Spleen (tissue), 11 donors: ENCODE results near the gene PAXX. TPM values are rescaled to one million over a fixed set of nuclear protein-coding genes. Genes with fewer than 3 reads are reported as not detected.
A peak's percentile ranks its signal among the peaks of the same experiment; 100 is the strongest.

Experiments used
- DNase-seq: peaks from one replicate; pipeline ENCODE4 v3.0.0-alpha.2; 2020
- H3K27ac ChIP-seq, 8 donors: fragments of 200-600 bp; sonication (generic) in 7 of 8; 1 replicate in 4 of 8; 2 replicates in 4 of 8; pipeline versions ENCODE4 v1.5.0 to v1.8.0; 2016 to 2021; ENCODE audit warnings: inconsistent platforms in 4 of 8, mild to moderate bottlenecking in 4 of 8, moderate library complexity in 1 of 8
- H3K27me3 ChIP-seq, 7 donors: fragments of 200-600 bp; sonication (generic) in 6 of 7; replicated peaks in 1 of 7; 1 replicate in 4 of 7; 2 replicates in 3 of 7; pipeline versions ENCODE4 v1.5.0 to v1.8.0; 2016 to 2021; ENCODE audit warnings: inconsistent platforms in 3 of 7, mild to moderate bottlenecking in 1 of 7
- H3K36me3 ChIP-seq, 6 donors: fragments of 200-600 bp; sonication (generic) in 5 of 6; 1 replicate in 4 of 6; 2 replicates in 2 of 6; pipeline versions ENCODE4 v1.5.0 to v1.8.0; 2016 to 2021; ENCODE audit warnings: inconsistent platforms in 2 of 6
- H3K4me1 ChIP-seq, 6 donors: fragments of 200-600 bp; sonication (generic) in 5 of 6; 1 replicate in 3 of 6; 2 replicates in 3 of 6; pipeline versions ENCODE4 v1.5.0 to v1.8.0; 2016 to 2021; ENCODE audit warnings: inconsistent platforms in 3 of 6
- H3K4me3 ChIP-seq, 8 donors: fragments of 200-600 bp; sonication (generic) in 7 of 8; 1 replicate in 4 of 8; 2 replicates in 4 of 8; pipeline versions ENCODE4 v1.5.0 to v1.8.0; 2016 to 2021; ENCODE audit warnings: inconsistent platforms in 4 of 8, mild to moderate bottlenecking in 4 of 8, moderate library complexity in 2 of 8
- H3K9me3 ChIP-seq, 8 donors: fragments of 200-600 bp; sonication (generic) in 7 of 8; 1 replicate in 4 of 8; 2 replicates in 4 of 8; pipeline versions ENCODE4 v1.5.0 to v1.8.0; 2016 to 2021; ENCODE audit warnings: inconsistent platforms in 4 of 8
- CTCF ChIP-seq, 11 experiments: fragments of 200-600 bp in 7 of 11; fragments of 450-650 bp in 4 of 11; sonication (generic) in 4 of 11; IDR thresholded peaks in 8 of 11; conservative IDR thresholded peaks in 3 of 11; 1 replicate in 7 of 11; 2 replicates in 4 of 11; pipeline versions ENCODE4 v1.4.0 to v1.8.0; 2016 to 2021; ENCODE audit warnings: antibody characterized with exemption in 11 of 11, inconsistent platforms in 4 of 11, mild to moderate bottlenecking in 1 of 11
- POLR2A ChIP-seq, 3 donors: fragments of 450-650 bp; IDR thresholded peaks; one replicate each; pipeline ENCODE4 v1.5.1; 2017; ENCODE audit warnings: antibody characterized with exemption in 3 of 3, mild to moderate bottlenecking in 1 of 3
- POLR2AphosphoS5 ChIP-seq, 3 donors: sonication (generic); formaldehyde crosslinking; IDR thresholded peaks; one replicate each; pipeline ENCODE4 v1.5.1; 2017; ENCODE audit warnings: antibody characterized with exemption in 3 of 3
- WGBS, 5 donors: extraction: QIAGEN DNeasy Blood & Tissue Kit in 3 of 5; methylation state at CpG; one replicate each; pipeline versions ENCODE4 v1.1.5 to v1.1.7; 2013 to 2018; 5-methylcytosine and 5-hydroxymethylcytosine counted together
- intact Hi-C: fragments of 100-400 bp; cut with DNase I; formaldehyde crosslinking; loops from one replicate; pipeline ENCODE4 v1.15.0; 2023; ENCODE audit warnings: low total_unique reads
- polyA plus RNA-seq, 3 donors: library from polyadenylated mRNA; stranded (reverse); fragments of 200-250 nt; gene quantifications; one replicate each; pipeline ENCODE4 v1.2.1, GENCODE V29; 2013
- total RNA-seq, 7 donors: library from RNA; depleted of rRNA in 3 of 7; stranded (reverse); fragments of >200 nt in 3 of 7; fragmentation: NEBNext Ultra II Directional in 4 of 7; extraction: Animal tissue kit (Norgen Biotek cat#: 25700) in 4 of 7; gene quantifications; one replicate each; pipeline versions ENCODE4 v1.1.0 to v1.2.1, GENCODE V29; 2016 to 2021
- donor health status: healthy with polysubstance abuse.
- donor health status: DM: no; HTN: no; CAD: no; lungs with moderate emphysema.
- donor health status: DM: no; HTN: no; CAD: no.
- donor health status: Bipolar disorder and iron deficiency.
- donor health status: healthy.
- donor health status: DM: no; HTN: no; CAD: no.
- donor health status: DM: yes; HTN: yes; CAD: no.

PAXX gene
- total and polyA plus RNA-seq, 10 donors = 51.3 to 264 (median 66.2) TPM

GRCh38 chr9:137037035-137037434 is 44.8 kb downstream of the PAXX start:
- Histone ChIP-seq H3K9me3 (no peaks in the 10 kb centered on the region), H3K4me1 (peaks cover 27 to 72% (median 49%) of the 10 kb centered on the region in 6 donors), H3K27me3 (peaks cover 0 to 29% (median 0%) of the 10 kb centered on the region in 7 donors), H3K36me3 (peaks cover 0 to 42% (median 10%) of the 10 kb centered on the region in 6 donors), H3K4me3 (no peak overlapping the region), H3K27ac (no peak overlapping the region)
- TF ChIP-seq CTCF (IDR thresholded peaks at IDR 0.05 in 8 of 11, conservative IDR thresholded peaks at IDR 0.05 in 3 of 11) (no peak), POLR2AphosphoS5 (IDR thresholded peaks at IDR 0.05) (peak in 2 of 3 donors; percentile 50 to 79)
- intact Hi-C loops = loop anchor here (5.0 to 10.0 kb wide), 2 partner anchors 92 to 250 kb away; partner anchors contain the start of genes C8G and FBXW5
- DNase-seq = no peak
- WGBS, 5 donors = 58 to 82% (median 69%) methylated on average over 4 to 13 of the region's 13 CpGs

DNA sequence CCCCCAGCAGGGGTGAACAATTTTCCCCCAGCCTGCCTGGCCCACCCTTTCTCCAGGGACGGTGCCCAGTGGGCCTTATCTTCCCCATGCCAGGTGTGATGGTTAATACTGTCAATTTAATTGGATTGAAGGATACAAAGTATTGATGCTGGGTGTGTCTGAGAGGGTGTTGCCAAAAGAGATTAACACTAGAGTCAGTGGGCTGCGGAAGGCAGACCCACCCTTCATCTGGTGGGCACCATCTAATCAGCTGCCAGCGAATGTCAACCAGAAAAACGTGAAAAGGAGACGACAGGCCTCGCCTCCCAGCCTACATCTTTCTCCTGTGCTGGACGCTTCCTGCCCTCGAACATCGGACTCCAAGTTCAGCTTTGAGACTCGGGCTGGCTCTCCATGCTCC is 45.3 kb downstream of the PAXX start:
- Histone ChIP-seq H3K4me3 (no peak overlapping the region), H3K36me3 (peaks cover 0 to 42% (median 10%) of the 10 kb centered on the region in 6 donors), H3K27me3 (peaks cover 0 to 32% (median 0%) of the 10 kb centered on the region in 7 donors), H3K9me3 (no peaks in the 10 kb centered on the region), H3K27ac (no peak overlapping the region), H3K4me1 (peaks cover 22 to 72% (median 47%) of the 10 kb centered on the region in 6 donors)
- no peak for DNase-seq
- TF ChIP-seq POLR2A (IDR thresholded peaks at IDR 0.05) (no peak), POLR2AphosphoS5 (IDR thresholded peaks at IDR 0.05) (no peak), CTCF (IDR thresholded peaks at IDR 0.05 in 8 of 11, conservative IDR thresholded peaks at IDR 0.05 in 3 of 11) (no peak)
- intact Hi-C loops = loop anchor here (5.0 to 10.0 kb wide), 2 partner anchors 93 to 250 kb away; partner anchors contain the start of genes C8G and FBXW5
- 84 to 93% (median 89%) methylated on average over 10 of the region's 10 CpGs for WGBS, 5 donors

DNA sequence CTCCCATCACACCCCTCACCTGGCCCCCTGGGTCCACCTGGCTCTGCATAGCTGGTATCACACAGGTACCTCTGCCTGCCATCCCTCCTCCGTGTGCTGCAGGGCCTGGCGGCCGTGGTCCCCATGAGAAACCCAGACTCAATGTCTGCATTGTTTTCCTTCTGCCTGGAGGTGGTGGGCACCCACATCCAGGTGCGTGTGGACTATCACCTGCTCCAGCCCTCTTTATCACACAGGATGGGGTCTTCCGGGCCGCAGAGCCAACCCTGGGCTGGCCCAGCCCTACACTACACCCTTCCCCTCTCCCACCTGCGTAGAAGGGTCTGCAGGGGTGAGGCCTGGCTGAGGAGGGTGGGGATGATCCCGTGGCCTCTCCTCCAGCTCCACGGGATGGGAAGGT is 46.7 kb downstream of the PAXX start:
- no peak for DNase-seq
- peaks cover 0 to 42% (median 10%) of the 10 kb centered on the region in 6 donors for H3K36me3 ChIP-seq
- H3K27me3 ChIP-seq = peaks cover 0 to 46% (median 10%) of the 10 kb centered on the region in 7 donors
- no peak for TF ChIP-seq POLR2A (IDR thresholded peaks at IDR 0.05)
- no peak for TF ChIP-seq CTCF (IDR thresholded peaks at IDR 0.05 in 8 of 11, conservative IDR thresholded peaks at IDR 0.05 in 3 of 11)
- peak in 1 of 3 donors; percentile 46 for TF ChIP-seq POLR2AphosphoS5 (IDR thresholded peaks at IDR 0.05)
- no peak overlapping the region for H3K27ac ChIP-seq
- intact Hi-C loops = loop anchor here (5.0 to 10.0 kb wide), 2 partner anchors 94 to 252 kb away; partner anchors contain the start of genes C8G and FBXW5
- H3K4me1 ChIP-seq = peaks cover 20 to 72% (median 44%) of the 10 kb centered on the region in 6 donors
- H3K4me3 ChIP-seq = no peak overlapping the region
- H3K9me3 ChIP-seq = no peaks in the 10 kb centered on the region
- 85 to 91% (median 89%) methylated on average over 3 to 9 of the region's 9 CpGs for WGBS, 5 donors

DNA sequence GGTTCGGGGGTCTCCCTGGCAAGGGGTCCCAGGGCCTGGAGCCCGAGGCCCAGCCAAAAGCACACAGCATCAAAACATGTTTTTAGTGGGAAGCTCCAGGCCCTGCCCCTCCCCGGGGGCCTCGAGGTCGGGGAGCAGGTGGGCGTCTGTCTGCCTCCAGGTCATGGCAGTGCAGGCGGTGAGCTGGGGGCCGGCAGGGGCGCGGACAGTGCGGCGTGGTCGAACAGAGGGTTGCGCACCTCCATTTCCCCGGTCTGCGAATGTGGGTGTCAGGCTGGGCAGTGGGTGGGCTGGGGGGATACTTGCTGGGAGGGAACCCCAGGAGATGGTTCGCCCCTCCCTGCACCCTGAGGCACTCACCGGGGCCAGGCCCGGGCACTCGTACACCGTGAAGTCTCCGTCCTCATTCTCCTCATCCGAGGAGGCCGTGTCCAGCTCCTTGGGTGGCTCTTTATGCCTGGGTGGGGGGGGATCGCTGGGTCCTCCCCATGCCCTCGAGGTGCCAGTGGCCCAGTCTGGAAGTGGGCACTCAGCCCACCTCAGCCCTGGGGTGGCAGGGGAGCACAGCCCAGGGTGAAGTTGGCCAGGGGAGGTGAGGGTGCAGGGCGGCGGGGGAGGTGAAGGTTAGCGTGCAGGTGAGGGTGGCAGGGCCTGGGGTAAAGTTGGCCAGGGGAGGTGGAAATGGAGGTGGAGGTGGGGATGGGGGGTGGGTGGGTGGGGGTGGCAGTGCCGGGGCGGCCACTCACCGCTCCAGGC is 47.6 kb downstream of the PAXX start:
- peak; percentile 76 for DNase-seq
- no peak overlapping the region for H3K4me3 ChIP-seq
- peaks cover 0 to 42% (median 10%) of the 10 kb centered on the region in 6 donors for H3K36me3 ChIP-seq
- H3K4me1 ChIP-seq = peaks cover 24 to 72% (median 46%) of the 10 kb centered on the region in 6 donors
- TF ChIP-seq CTCF (IDR thresholded peaks at IDR 0.05 in 8 of 11, conservative IDR thresholded peaks at IDR 0.05 in 3 of 11) = no peak
- no peak for TF ChIP-seq POLR2AphosphoS5 (IDR thresholded peaks at IDR 0.05)
- no peak for TF ChIP-seq POLR2A (IDR thresholded peaks at IDR 0.05)
- 88 to 96% (median 91%) methylated on average over 22 to 32 of the region's 32 CpGs for WGBS, 5 donors
- intact Hi-C loops = loop anchor here (5.0 to 10.0 kb wide), 2 partner anchors 95 to 252 kb away; partner anchors contain the start of genes C8G and FBXW5
- no peaks in the 10 kb centered on the region for H3K9me3 ChIP-seq
- peaks cover 0 to 55% (median 16%) of the 10 kb centered on the region in 7 donors for H3K27me3 ChIP-seq
- peak overlapping the region in 1 of 8 donors; percentile 81 for H3K27ac ChIP-seq
